DND-41 (cell line): ENCODE data around the gene GRIA4.

Source experiments
- ATAC-seq: fragments of 200-7000 bp; cut with Tn5 transposase; 3 replicates; pipeline ENCODE4 v1.9.1; 2021; ENCODE audit warnings: low read depth; ENCODE audit not compliant: insufficient read depth
- DNase-seq: peaks from one replicate; pipeline ENCODE4 v3.0.0-alpha.2; 2020
- H2AFZ ChIP-seq: 2 replicates; pipeline ENCODE4 v1.6.0; 2012; ENCODE audit warnings: low read depth, low read length
- H3K27ac ChIP-seq: 2 replicates; pipeline ENCODE4 v1.5.1; 2012; ENCODE audit warnings: low read length, inconsistent platforms
- H3K27me3 ChIP-seq: fragments of 200-600 bp; sonication (generic); 2 replicates; pipeline ENCODE4 v1.6.0; 2012; ENCODE audit warnings: low read length, mild to moderate bottlenecking, inconsistent platforms; ENCODE audit not compliant: insufficient read depth, poor library complexity
- H3K36me3 ChIP-seq: 2 replicates; pipeline ENCODE4 v1.5.1; 2012; ENCODE audit warnings: low read length, inconsistent platforms; ENCODE audit not compliant: insufficient read depth
- H3K4me1 ChIP-seq: 2 replicates; pipeline ENCODE4 v1.5.1; 2012; ENCODE audit warnings: mild to moderate bottlenecking, low read length; ENCODE audit not compliant: insufficient read depth
- H3K4me2 ChIP-seq: 2 replicates; pipeline ENCODE4 v1.6.0; 2012; ENCODE audit warnings: mild to moderate bottlenecking, moderate library complexity, low read length, inconsistent platforms; ENCODE audit not compliant: insufficient read depth
- H3K4me3 ChIP-seq, 2 experiments: fragments of 200-600 bp in 1 of 2; shearing (Covaris generic) in 1 of 2; 2 replicates each; pipeline ENCODE4 v1.5.1; 2012 to 2016; ENCODE audit warnings: inconsistent platforms in 2 of 2, low read length in 2 of 2, mild to moderate bottlenecking in 2 of 2, low read depth in 1 of 2, moderate library complexity in 1 of 2
- H3K79me2 ChIP-seq: 2 replicates; pipeline ENCODE4 v1.6.0; 2012; ENCODE audit warnings: low read length, inconsistent platforms; ENCODE audit not compliant: insufficient read depth
- H3K9ac ChIP-seq: 2 replicates; pipeline ENCODE4 v1.6.0; 2012; ENCODE audit warnings: low read depth, mild to moderate bottlenecking, inconsistent platforms, low read length, moderate library complexity
- H3K9me3 ChIP-seq: 2 replicates; pipeline ENCODE4 v1.5.1; 2012; ENCODE audit warnings: low read length, moderate library complexity, mild to moderate bottlenecking, inconsistent platforms; ENCODE audit not compliant: insufficient read depth, severe bottlenecking
- H4K20me1 ChIP-seq: 2 replicates; pipeline ENCODE4 v1.6.0; 2012; ENCODE audit warnings: low read length; ENCODE audit not compliant: insufficient read depth
- EZH2 ChIP-seq: IDR thresholded peaks from 3 replicates; pipeline ENCODE4 v1.6.1; 2012; ENCODE audit warnings: borderline replicate concordance, low read depth, mild to moderate bottlenecking, moderate library complexity, low read length, inconsistent platforms; ENCODE audit not compliant: severe bottlenecking
- TF ChIP-seq, protein P1 (sequence below): IDR thresholded peaks from 2 replicates; pipeline ENCODE4 v1.5.1; 2012; ENCODE audit warnings: borderline replicate concordance, low read length, moderate library complexity, mild to moderate bottlenecking; ENCODE audit not compliant: poor library complexity, severe bottlenecking; ENCODE audit errors: extremely low read depth

Gene GRIA4

DNA sequence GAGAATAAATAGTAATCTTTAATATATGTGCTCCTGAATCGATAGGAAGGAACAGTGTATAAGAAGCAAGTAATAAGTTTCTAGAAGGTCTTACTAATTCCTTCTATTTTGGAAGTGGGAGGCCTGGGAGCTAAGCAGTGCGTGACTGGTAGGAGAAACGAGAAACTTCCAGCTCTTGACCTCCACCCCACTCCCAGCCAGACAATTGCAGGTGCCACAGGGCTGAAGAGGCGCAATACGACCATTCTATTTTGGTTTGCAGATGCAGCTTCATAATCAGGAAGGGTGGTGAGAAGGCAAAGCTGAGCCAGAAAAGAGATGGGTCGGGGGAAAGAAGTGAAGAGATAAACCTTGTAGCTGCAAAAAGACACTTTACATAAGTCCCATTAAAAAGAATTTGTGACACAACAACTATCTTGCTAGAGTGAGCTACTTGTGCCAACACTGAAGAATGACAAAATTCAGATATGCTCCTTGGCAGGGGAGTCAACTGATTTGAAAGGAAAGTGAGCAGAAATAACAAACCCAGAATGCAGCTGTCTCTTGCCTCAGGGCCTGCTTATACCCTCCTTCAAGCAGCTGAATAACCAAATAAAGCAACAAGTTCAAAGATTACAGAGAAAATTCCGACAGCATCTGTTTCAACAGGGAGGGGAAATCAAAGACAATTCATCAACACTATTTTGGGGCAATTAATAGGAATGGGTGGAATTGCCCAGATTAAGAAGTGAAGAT is 35.1 kb downstream of the GRIA4 start:
- Histone ChIP-seq H3K79me2 (no peaks in the 10 kb centered on the region), H4K20me1 (no peaks in the 10 kb centered on the region), H2AFZ (no peak overlapping the region), H3K27ac (no peak overlapping the region), H3K27me3 (no peaks in the 10 kb centered on the region), H3K4me3 (no peak overlapping the region), H3K4me2 (no peak overlapping the region), H3K9ac (no peak overlapping the region), H3K36me3 (no peaks in the 10 kb centered on the region), H3K9me3 (no peaks in the 10 kb centered on the region), H3K4me1 (no peaks in the 10 kb centered on the region)
- TF ChIP-seq EZH2: no peak
- TF ChIP-seq, protein P1, sequence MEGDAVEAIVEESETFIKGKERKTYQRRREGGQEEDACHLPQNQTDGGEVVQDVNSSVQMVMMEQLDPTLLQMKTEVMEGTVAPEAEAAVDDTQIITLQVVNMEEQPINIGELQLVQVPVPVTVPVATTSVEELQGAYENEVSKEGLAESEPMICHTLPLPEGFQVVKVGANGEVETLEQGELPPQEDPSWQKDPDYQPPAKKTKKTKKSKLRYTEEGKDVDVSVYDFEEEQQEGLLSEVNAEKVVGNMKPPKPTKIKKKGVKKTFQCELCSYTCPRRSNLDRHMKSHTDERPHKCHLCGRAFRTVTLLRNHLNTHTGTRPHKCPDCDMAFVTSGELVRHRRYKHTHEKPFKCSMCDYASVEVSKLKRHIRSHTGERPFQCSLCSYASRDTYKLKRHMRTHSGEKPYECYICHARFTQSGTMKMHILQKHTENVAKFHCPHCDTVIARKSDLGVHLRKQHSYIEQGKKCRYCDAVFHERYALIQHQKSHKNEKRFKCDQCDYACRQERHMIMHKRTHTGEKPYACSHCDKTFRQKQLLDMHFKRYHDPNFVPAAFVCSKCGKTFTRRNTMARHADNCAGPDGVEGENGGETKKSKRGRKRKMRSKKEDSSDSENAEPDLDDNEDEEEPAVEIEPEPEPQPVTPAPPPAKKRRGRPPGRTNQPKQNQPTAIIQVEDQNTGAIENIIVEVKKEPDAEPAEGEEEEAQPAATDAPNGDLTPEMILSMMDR: no peak
- DNase-seq (no peak), ATAC-seq (no peak)

DNA sequence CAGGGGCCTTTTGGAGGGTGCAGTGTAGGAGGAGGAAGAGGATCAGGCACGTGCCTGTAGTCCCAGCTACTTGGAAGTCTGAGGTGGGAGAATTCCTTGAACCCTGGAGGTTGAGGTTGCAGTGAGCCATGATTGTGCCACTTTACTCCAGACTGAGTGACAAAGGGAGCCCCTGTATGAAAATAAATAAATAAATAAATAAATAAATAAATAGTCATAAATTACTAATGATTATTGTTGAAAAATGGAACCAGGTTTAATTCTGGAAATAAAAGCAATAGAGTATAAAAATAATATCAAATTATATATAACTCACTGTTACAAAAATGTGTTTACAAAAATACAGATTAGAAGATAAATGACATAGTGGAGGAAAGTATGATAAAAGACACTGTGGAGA is 37.9 kb downstream of the GRIA4 start:
- TF ChIP-seq, protein P1: no peak
- no peak for TF ChIP-seq EZH2
- ATAC-seq: no peak
- Histone ChIP-seq H3K79me2 (no peaks in the 10 kb centered on the region), H3K9ac (no peak overlapping the region), H4K20me1 (no peaks in the 10 kb centered on the region), H3K9me3 (no peaks in the 10 kb centered on the region), H3K4me3 (no peak overlapping the region), H3K4me1 (no peaks in the 10 kb centered on the region), H3K27me3 (no peaks in the 10 kb centered on the region), H3K4me2 (no peak overlapping the region), H3K36me3 (no peaks in the 10 kb centered on the region), H2AFZ (no peak overlapping the region), H3K27ac (no peak overlapping the region)
- DNase-seq: no peak

DNA sequence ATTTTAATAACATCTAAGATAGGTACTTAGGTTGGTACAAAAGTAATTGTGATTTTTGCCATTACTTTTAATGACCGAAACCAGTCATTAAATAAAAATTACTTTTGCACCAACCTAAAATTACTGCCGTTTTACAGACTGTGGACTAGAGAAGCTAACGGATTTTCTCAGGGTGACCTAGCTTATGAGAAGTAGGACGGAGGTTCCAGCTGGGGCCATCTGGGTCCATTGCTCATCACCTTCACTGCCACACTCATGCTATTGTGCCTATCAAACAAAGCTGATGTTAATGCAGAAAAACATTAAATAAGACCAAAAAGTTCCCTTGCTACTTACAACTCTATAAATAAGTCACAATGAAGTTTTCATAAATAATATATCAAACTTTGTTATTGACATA is 38.9 kb downstream of the GRIA4 start:
- no peak overlapping the region for H3K4me3 ChIP-seq
- H3K9ac ChIP-seq: no peak overlapping the region
- H2AFZ ChIP-seq: no peak overlapping the region
- no peaks in the 10 kb centered on the region for H3K27me3 ChIP-seq
- no peak overlapping the region for H3K27ac ChIP-seq
- H3K4me1 ChIP-seq: no peaks in the 10 kb centered on the region
- H3K36me3 ChIP-seq: no peaks in the 10 kb centered on the region
- H4K20me1 ChIP-seq: no peaks in the 10 kb centered on the region
- no peaks in the 10 kb centered on the region for H3K79me2 ChIP-seq
- TF ChIP-seq, protein P1: no peak
- no peak overlapping the region for H3K4me2 ChIP-seq
- DNase-seq (no peak), ATAC-seq (no peak)
- H3K9me3 ChIP-seq: no peaks in the 10 kb centered on the region
